GM18520 (cell line): ENCODE data around the gene HS3ST3A1.
"Not testable (repeated sequence)": the region's sequence is repeated elsewhere in the genome, so short reads cannot be mapped to it uniquely, and the experiment has no call there.

ENCODE experiments used
- ATAC-seq: cut with Tn5 transposase; IDR thresholded peaks from one replicate; pipeline ENCODE4 v1.9.1; 2021; ENCODE audit not compliant: unreplicated experiment

HS3ST3A1 gene

GRCh38 chr17:13575922-13576419 lies 25.8 kb downstream of the HS3ST3A1 start:
- ATAC-seq: no peak

- no peak for ATAC-seq
Measured at GRCh38 chr17:13575466-13575865, 26.3 kb downstream of the HS3ST3A1 start.

GRCh38 chr17:13572581-13572980 lies 29.1 kb downstream of the HS3ST3A1 start:
- ATAC-seq: no peak

- ATAC-seq: no peak
Measured at GRCh38 chr17:13569398-13570123, 32.2 kb downstream of the HS3ST3A1 start.

- no peak for ATAC-seq
Measured at GRCh38 chr17:13568582-13569397, 32.9 kb downstream of the HS3ST3A1 start.

- ATAC-seq: no peak
Measured at GRCh38 chr17:13563866-13564265, 37.9 kb downstream of the HS3ST3A1 start.

GRCh38 chr17:13562271-13562800 lies 39.4 kb downstream of the HS3ST3A1 start:
- ATAC-seq: no peak

GRCh38 chr17:13561606-13562270 lies 40.0 kb downstream of the HS3ST3A1 start:
- no peak for ATAC-seq

GRCh38 chr17:13560935-13561334 lies 40.8 kb downstream of the HS3ST3A1 start:
- no peak for ATAC-seq

- no peak for ATAC-seq
Measured at GRCh38 chr17:13558588-13558987, 43.1 kb downstream of the HS3ST3A1 start.

- ATAC-seq: no peak
Measured at GRCh38 chr17:13557077-13557476, 44.7 kb downstream of the HS3ST3A1 start.

GRCh38 chr17:13554231-13554630 lies 47.5 kb downstream of the HS3ST3A1 start:
- no peak for ATAC-seq

GRCh38 chr17:13550291-13550690 lies 51.4 kb downstream of the HS3ST3A1 start:
- ATAC-seq: no peak

- not testable (repeated sequence) for ATAC-seq
Measured at GRCh38 chr17:13548576-13548975, 53.2 kb downstream of the HS3ST3A1 start.

- ATAC-seq: no peak
Measured at GRCh38 chr17:13546851-13547250, 54.9 kb downstream of the HS3ST3A1 start.

GRCh38 chr17:13545941-13546340 lies 55.8 kb downstream of the HS3ST3A1 start:
- ATAC-seq: no peak

GRCh38 chr17:13544765-13545164 lies 57.0 kb downstream of the HS3ST3A1 start:
- no peak for ATAC-seq

GRCh38 chr17:13544292-13544691 lies 57.4 kb downstream of the HS3ST3A1 start:
- ATAC-seq: no peak

- no peak for ATAC-seq
Measured at GRCh38 chr17:13542636-13543035, 59.1 kb downstream of the HS3ST3A1 start.

- no peak for ATAC-seq
Measured at GRCh38 chr17:13541032-13541480, 60.7 kb downstream of the HS3ST3A1 start.

GRCh38 chr17:13540546-13540945 lies 61.2 kb downstream of the HS3ST3A1 start:
- ATAC-seq: no peak
